Sigmoid colon (tissue), 4 donors: ENCODE results near the gene LRRC1.

Experiments used
- CTCF ChIP-seq, 4 experiments: fragments of 450-650 bp in 3 of 4; fragments of 200-600 bp in 1 of 4; IDR thresholded peaks; one replicate each; pipeline ENCODE4 v1.5.1; 2016 to 2019; ENCODE audit warnings: antibody characterized with exemption in 4 of 4, mild to moderate bottlenecking in 3 of 4, moderate library complexity in 2 of 4
- POLR2A ChIP-seq, 2 donors: fragments of 450-650 bp; IDR thresholded peaks; one replicate each; pipeline ENCODE4 v1.6.1; 2016; ENCODE audit warnings: antibody characterized with exemption in 2 of 2, mild to moderate bottlenecking in 2 of 2, moderate library complexity in 2 of 2
- POLR2AphosphoS5 ChIP-seq, 4 donors: sonication (generic); formaldehyde crosslinking; IDR thresholded peaks; one replicate each; pipeline ENCODE4 v1.6.1; 2017; ENCODE audit warnings: antibody characterized with exemption in 4 of 4

- no peak for TF ChIP-seq POLR2AphosphoS5 (IDR thresholded peaks at IDR 0.05)
- TF ChIP-seq POLR2A (IDR thresholded peaks at IDR 0.05), result no peak
- TF ChIP-seq CTCF (IDR thresholded peaks at IDR 0.05), result no peak
Observed at GRCh38 chr6:53925891-53926290, 131.1 kb downstream of the LRRC1 start.
